GM21717 (cell line): Measurements from ENCODE around the gene PPP1R37.

ENCODE experiments used
- ATAC-seq: cut with Tn5 transposase; IDR thresholded peaks from one replicate; pipeline ENCODE4 v1.9.1; 2021; ENCODE audit warnings: mild to moderate bottlenecking, moderate library complexity; ENCODE audit not compliant: unreplicated experiment

The PPP1R37 gene

GRCh38 chr19:45150751-45151281, 57.8 kb downstream of the PPP1R37 start:
- no peak for ATAC-seq

- ATAC-seq = no peak
Observed at GRCh38 chr19:45151320-45151719, 58.3 kb downstream of the PPP1R37 start.

DNA sequence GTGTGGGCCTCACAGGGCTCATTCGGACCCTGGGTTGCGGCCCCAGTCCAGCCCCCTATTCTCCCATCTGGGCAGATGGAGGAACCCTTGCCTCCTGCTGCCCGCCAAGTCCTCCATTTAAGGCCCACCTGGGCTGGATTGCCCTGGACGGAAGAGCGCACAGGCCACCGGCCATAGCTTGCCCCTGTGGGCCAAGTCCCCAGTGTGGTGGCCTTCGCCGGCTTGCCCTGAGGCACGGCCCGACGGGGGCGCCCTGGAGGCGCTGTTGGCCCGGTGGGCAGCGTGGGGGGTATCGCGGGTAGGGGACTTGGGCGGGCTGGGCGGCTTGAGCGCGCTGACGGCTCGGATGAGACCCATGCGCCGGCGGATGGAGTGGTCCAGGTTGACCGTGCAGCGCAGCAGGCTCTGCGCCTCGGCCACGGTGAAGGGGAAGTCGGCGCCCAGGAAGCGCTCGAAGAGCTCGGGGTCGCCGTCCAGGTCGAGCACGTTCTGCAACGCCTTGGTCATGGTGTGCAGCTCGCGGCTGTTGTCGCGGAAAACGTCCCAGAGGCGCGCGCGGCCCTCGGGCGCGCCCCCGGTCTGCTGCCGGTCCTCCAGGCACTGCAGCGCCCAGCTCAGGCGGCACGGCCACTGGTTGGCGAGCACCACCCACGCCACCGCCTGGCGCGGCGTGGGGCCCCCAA, 59.0 kb downstream of the PPP1R37 start:
- no peak for ATAC-seq

DNA sequence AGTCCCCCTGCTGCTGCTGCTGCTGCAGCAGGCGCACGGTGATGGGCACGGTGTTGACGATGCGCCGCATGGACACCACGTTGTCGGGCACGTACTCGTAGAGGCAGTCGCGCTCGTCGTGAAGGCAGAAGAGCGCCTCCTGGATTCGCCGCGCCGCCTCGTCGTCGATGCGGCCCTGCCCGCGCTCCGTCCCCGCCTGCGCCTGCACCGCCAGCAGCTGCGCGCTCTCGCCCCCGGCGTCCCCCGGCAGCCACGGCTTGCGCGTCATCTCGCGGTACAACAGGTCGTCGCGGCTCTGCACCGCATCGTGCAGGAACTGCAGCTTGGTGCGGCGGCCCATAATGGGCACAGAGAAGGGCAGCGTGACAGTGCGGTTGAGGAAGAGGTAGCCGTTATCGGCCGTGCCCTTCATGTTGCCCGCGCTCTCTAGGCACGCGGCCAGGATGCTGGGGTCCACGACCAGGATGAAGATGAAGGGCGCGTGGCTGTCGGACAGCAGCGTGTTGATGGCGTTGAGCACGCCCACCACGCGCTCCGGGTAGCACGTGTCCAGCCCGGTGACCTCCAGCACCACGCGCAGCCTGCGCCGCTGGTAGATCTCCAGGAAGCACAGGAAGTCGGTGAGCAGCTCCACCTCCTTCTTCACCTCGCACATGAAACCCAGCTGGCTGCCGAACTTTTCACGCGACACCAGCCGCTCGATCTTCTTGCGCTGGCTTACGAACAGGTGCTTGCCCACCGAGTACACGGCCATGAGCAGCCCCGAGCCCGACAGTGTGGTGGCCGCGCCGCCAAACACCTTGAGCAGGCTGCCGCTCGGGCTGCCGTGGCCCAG, 59.7 kb downstream of the PPP1R37 start:
- no peak for ATAC-seq

- ATAC-seq = no peak
Observed at GRCh38 chr19:45153339-45154063, 60.5 kb downstream of the PPP1R37 start.

- ATAC-seq = no peak
Observed at GRCh38 chr19:45154064-45154827, 61.3 kb downstream of the PPP1R37 start.

DNA sequence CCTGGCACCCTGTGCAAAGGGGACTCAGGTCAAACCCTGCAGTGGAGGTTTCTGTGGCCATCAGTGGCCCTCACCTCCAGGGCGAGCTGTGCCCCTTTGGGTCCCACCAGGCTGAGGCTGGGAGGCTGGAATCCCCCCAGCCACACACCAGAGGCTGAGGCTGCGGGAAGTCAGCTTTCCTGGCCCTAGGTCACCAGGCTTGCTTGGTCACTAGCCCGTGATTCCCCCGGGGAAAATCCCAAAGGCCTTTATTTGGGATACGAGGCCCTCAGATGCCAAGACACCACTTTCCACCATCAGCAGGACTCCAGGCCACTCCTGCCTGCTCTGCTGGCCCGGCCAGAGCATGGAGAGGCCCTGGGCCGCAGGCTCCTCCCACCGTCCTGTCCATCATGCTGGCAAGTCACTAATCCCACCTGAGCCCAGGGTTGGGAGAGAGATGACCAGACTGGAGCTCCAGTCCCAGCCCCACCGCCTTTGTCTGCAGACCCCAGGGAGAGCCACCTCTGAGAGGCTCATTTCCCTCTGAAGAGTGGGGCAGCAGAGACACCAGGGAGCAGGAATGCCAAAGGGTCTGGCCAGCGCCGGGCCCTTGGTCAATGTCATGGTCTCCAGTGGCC, 63.1 kb downstream of the PPP1R37 start:
- no peak for ATAC-seq

DNA sequence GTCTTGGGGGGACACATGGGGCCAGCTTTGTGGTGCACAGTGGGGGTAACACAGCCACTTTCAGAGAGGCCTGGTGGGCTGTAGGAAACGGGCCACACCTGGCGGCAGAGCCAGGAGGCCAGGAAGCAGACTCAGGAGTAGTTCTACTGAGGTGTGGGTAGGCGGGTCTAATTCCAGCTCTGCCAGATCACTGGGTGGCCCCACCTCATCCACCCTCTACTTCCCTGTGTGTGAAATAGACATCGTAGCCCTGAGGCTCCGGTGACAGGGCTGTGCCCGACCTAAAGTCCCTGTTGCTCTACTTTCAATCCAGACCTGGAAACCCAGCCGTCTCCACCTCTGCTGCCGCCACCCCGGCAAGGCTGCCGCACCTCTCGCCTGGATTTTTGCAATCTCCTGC, 63.8 kb downstream of the PPP1R37 start:
- ATAC-seq = no peak

DNA sequence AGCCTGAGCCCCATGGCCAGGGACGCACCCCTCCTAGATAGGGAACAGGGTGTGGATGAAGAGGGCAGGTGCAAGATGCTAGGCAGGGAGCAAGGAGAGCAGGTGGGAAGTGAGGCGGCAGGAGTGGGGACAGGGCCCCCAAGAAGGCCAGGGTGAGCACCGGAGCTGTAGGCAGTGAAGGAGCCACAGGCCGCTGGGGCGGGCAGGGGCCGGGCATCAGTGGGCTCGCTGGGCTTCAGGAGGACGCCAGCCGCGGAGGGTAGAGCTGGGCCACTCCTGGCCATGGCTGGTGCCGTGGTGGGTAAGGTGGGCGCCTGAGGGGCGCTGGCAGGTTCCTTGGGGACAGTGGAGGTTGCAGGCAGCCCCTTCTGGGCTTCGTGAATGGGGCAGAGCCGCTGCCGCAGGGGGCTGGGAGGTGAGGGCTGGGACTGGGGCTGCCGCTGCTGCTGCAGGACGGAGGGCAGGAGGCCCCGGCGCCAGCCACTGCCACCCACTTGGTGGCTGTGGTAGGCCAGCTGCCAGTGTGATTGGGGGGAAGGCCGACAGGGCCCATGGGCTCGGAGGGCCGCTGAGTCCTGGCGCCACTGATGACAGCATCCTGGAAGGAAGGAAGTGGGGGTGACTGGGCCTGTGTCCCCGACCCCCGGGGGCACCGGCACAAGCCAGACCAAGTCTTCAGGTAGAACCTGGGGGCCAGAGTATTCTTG, 65.7 kb downstream of the PPP1R37 start:
- ATAC-seq = no peak

DNA sequence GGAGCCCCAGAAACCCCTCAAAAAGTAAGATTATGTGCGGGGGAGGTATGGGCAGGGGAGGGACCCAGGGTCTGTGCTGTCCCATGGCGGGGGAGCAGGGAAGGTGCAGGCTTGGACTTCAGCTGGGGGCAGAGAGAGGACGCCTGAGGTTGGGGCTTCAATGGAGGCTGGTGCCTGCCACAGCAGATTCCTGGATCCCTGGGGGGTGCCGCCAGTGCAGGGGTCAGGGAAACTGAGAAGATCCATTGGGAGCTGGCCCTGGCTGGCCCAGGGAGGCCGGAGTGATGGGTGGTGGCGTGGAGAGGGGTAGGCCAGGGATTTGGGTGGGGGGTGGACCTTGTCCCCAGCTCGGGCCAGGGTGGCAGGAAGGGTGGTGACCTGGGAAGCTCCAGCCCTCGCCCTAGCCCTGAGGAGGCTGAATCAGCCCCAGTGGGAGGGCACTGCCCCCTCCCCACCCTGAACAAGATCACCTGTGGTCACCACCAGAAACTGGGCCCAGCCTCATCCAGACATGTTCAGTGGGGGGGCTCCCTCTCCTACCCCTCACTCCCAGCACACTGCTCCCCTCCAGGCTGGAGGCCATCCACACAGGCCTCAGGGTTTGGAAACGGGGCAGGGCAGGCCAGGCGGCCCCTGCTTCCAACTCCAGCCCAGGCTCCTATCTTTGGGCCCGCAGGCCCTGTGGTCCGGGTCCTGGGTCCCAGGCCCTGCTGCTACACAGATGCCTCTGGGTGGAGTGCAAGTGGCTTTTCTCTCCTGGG, 66.4 kb downstream of the PPP1R37 start:
- ATAC-seq = no peak

- no peak for ATAC-seq
Observed at GRCh38 chr19:45159971-45160324, 67.0 kb downstream of the PPP1R37 start.

GRCh38 chr19:45160870-45161737, 68.1 kb downstream of the PPP1R37 start, which contains the start of gene NKPD1:
Gene NKPD1 (minus strand): TSS chr19:45160982. CDS start chr19:45160150, 832 bp downstream.
- ATAC-seq = no peak

- ATAC-seq = no peak
Observed at GRCh38 chr19:45161738-45162607, 69.0 kb downstream of the PPP1R37 start.

- ATAC-seq = no peak
Observed at GRCh38 chr19:45162608-45163143, 69.7 kb downstream of the PPP1R37 start.

GRCh38 chr19:45163156-45163555, 70.2 kb downstream of the PPP1R37 start:
- ATAC-seq = no peak

DNA sequence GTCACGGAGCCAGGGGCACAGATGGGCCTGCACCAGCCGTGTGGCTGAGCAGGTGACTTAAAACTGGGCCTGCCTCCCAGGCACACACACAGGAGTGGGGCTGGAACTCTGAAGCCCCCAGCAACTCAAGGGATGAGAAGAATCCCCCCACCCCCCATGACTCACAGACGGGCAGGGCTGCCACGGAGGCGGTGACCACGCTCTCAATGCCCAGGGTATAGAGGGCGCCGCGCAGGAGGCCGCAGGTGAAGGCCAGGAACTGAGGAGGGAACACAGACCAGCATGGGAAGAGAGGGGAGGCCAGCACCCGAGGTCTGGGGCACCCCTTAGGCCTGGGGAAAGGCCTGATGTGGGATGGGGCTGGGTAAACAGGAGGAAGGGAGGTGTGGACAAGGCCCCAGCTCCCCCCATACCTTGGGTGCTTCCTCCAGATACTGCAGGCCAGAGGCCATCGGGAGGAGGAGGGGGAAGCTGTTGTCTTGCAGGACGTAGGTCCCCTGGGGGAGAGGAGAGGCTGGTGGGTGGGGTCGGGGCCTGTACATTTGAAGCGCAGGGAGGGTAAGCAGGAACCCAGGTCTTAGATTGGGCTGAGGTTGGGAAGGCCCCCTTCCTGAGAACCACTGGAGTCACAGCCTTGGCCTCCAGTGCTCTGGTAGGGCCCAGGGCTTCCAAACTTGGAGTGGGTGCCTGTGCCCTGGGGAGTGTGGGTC, 70.9 kb downstream of the PPP1R37 start:
- ATAC-seq = no peak
